ENCODE data around the gene KLK2. TPM values are rescaled to one million over a fixed set of nuclear protein-coding genes. Genes with fewer than 3 reads are reported as not detected.

KLK2 gene
- total and polyA plus RNA-seq, 2 of the 8 experiments (the other 6 are each of a cell fraction or from before 2014, with no cell fraction given), result 0.20 TPM; not detected in 1

- no peak overlapping the region for H3K18ac ChIP-seq (ENCODE audit: extremely low read depth, low read length)
- no peak overlapping the region for H4K8ac ChIP-seq (ENCODE audit: extremely low read depth, insufficient read depth, low read length)
- H2BK120ac ChIP-seq (replicated peaks; ENCODE audit: low read depth, low read length), result no peak overlapping the region
- DNase-seq (ENCODE audit: low read depth in 1 of 2, low spot score in 2 of 2), result no peak
- H3K4me1 ChIP-seq (replicated peaks in 1 of 4; ENCODE audit: control insufficient read depth in 3 of 4, insufficient read depth in 4 of 4, low read length in 3 of 4), result no peaks in the 10 kb centered on the region; a peak in 1 of 7 replicates
- no peaks in the 10 kb centered on the region for H3K36me3 ChIP-seq (ENCODE audit: control insufficient read depth in 2 of 4, insufficient read depth in 4 of 4, low read length in 3 of 4)
- no peak overlapping the region for H3K23ac ChIP-seq (ENCODE audit: insufficient read length)
- H2BK5ac ChIP-seq (ENCODE audit: low read depth, low read length), result no peak overlapping the region
- ChIA-PET POLR2A (ENCODE audit: partially characterized antibody) (interaction anchor here (0.6 to 1.6 kb wide), 3 partner anchors 23 to 30 kb away, joined by 3 to 7 read pairs (median 5); no protein-coding TSS in a partner anchor), CTCF (ENCODE audit: partially characterized antibody) (no interaction called here)
- H4K5ac ChIP-seq (ENCODE audit: insufficient read length, low read depth, low read length), result no peak overlapping the region
- no peaks in the 10 kb centered on the region for H4K20me1 ChIP-seq (replicated peaks in 1 of 2; ENCODE audit: control insufficient read depth in 1 of 2, insufficient read depth in 2 of 2, low read length in 2 of 2)
- no peak overlapping the region for H2BK20ac ChIP-seq (ENCODE audit: low read length)
- peaks cover 0 to 4% (median 4%) of the 10 kb centered on the region in 4 experiments; a peak in 4 of 7 replicates for H3K27me3 ChIP-seq (replicated peaks in 1 of 4; ENCODE audit: control insufficient read depth in 3 of 4, extremely low read depth in 1 of 4, insufficient read depth in 3 of 4, low read length in 3 of 4)
- no peak overlapping the region for H4K91ac ChIP-seq (replicated peaks; ENCODE audit: insufficient read length, low read length)
- FAIRE-seq, result no peak
- no peak overlapping the region for H3K4me3 ChIP-seq (ENCODE audit: extremely low read depth in 1 of 4, insufficient read depth in 2 of 4, low read depth in 3 of 4, low read length in 4 of 4)
- no peak overlapping the region for H2AK5ac ChIP-seq (ENCODE audit: low read depth, low read length)
- H3K56ac ChIP-seq (replicated peaks; ENCODE audit: insufficient read length, low read depth, low read length), result no peak overlapping the region
- no peak overlapping the region for H3K4ac ChIP-seq (replicated peaks; ENCODE audit: insufficient read length, low read depth, low read length)
- WGBS, 2 experiments (ENCODE audit: extremely low coverage in 1 of 2, insufficient coverage in 1 of 2, insufficient read length in 1 of 2, insufficient replicate concordance in 2 of 2, low coverage in 1 of 2, low lambda C conversion rate in 2 of 2, missing lambda C conversion rate in 1 of 2), result 88% methylated on average over 14 of the region's 14 CpGs; no CpG with 5 or more reads in 1 of the 2 experiments
- 0 out of 2 replicates have a peak overlapping the region, but pooled peaks have one; percentile 39 for H2BK12ac ChIP-seq (ENCODE audit: low read depth, low read length)
- no peak overlapping the region for H3K14ac ChIP-seq (ENCODE audit: insufficient read length)
- H3K9ac ChIP-seq (replicated peaks in 1 of 4; ENCODE audit: extremely low read depth in 1 of 4, low read depth in 3 of 4, low read length in 3 of 4), result no peak overlapping the region
- H3K9me3 ChIP-seq (ENCODE audit: insufficient read depth in 2 of 2, low read depth in 1 of 2, low read length in 1 of 2), result no peaks in the 10 kb centered on the region; a peak in 1 of 4 replicates
- no peaks in the 10 kb centered on the region for H3K79me2 ChIP-seq (ENCODE audit: control insufficient read depth in 1 of 2, insufficient read depth in 2 of 2, low read length in 2 of 2)
- H2BK15ac ChIP-seq (ENCODE audit: low read length), result no peak overlapping the region
- no peak overlapping the region for H3K4me2 ChIP-seq (ENCODE audit: insufficient read depth in 1 of 2, low read depth in 2 of 2, low read length in 2 of 2)
- H2AFZ ChIP-seq (ENCODE audit: low read length), result no peak overlapping the region
- peaks cover 5% of the 10 kb centered on the region; the same call in 1 of the 2 replicates for H3K23me2 ChIP-seq (ENCODE audit: low read depth, low read length)
- no peaks in the 10 kb centered on the region for H3K79me1 ChIP-seq (ENCODE audit: low read depth, low read length)
- H3K27ac ChIP-seq (ENCODE audit: low read depth, low read length), result no peak overlapping the region
- TF ChIP-seq EZH2 (IDR thresholded peaks at IDR 0.05; ENCODE audit: low read depth, low read length, severe bottlenecking) (no peak), ATF2 (IDR thresholded peaks at IDR 0.05; ENCODE audit: low read length) (no peak), RXRA (IDR thresholded peaks at IDR 0.05; ENCODE audit: insufficient read depth, low read depth, low read length) (no peak), FOSL1 (IDR thresholded peaks at IDR 0.05; ENCODE audit: insufficient read depth, low read depth, low read length) (no peak), GTF2F1 (IDR thresholded peaks at IDR 0.05; ENCODE audit: borderline replicate concordance, low read depth, low read length) (no peak), TEAD4 (IDR thresholded peaks at IDR 0.05; ENCODE audit: low read depth, low read length) (no peak), YY1 (IDR thresholded peaks at IDR 0.05; ENCODE audit: low read depth, low read length) (no peak), MAFK (IDR thresholded peaks at IDR 0.05; ENCODE audit: low read depth, low read length) (no peak), SIX5 (IDR thresholded peaks at IDR 0.05; ENCODE audit: low read depth, low read length) (no peak)
- TF ChIP-seq, protein P1, sequence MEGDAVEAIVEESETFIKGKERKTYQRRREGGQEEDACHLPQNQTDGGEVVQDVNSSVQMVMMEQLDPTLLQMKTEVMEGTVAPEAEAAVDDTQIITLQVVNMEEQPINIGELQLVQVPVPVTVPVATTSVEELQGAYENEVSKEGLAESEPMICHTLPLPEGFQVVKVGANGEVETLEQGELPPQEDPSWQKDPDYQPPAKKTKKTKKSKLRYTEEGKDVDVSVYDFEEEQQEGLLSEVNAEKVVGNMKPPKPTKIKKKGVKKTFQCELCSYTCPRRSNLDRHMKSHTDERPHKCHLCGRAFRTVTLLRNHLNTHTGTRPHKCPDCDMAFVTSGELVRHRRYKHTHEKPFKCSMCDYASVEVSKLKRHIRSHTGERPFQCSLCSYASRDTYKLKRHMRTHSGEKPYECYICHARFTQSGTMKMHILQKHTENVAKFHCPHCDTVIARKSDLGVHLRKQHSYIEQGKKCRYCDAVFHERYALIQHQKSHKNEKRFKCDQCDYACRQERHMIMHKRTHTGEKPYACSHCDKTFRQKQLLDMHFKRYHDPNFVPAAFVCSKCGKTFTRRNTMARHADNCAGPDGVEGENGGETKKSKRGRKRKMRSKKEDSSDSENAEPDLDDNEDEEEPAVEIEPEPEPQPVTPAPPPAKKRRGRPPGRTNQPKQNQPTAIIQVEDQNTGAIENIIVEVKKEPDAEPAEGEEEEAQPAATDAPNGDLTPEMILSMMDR (IDR thresholded peaks at IDR 0.05; ENCODE audit: control extremely low read depth in 1 of 3, insufficient read depth in 1 of 3, low read depth in 1 of 3, low read length in 3 of 3), result no peak
These were observed 45.8 kb upstream of the KLK2 start for GRCh38 chr19:50827476-50827875.
